SK-N-SH (cell line): ENCODE measurements around the gene PCSK7. TPM values are rescaled to one million over a fixed set of nuclear protein-coding genes. Genes with fewer than 3 reads are reported as not detected.

Source experiments
- CTCF ChIA-PET: fragments of 300-600, 350-600 bp; formaldehyde crosslinking; extraction: SDS; loops from one replicate; lab custom pipeline; 2021; lab: Yijun Ruan, JAX
- POLR2A ChIA-PET: fragments of 350-600 bp; sonication (Branson Sonifier 250); formaldehyde crosslinking; extraction: SDS; loops from one replicate; lab custom pipeline; 2020; ENCODE audit warnings: antibody characterized with exemption, inconsistent platforms; lab: Yijun Ruan, JAX
- DNase-seq: peaks from one replicate; pipeline ENCODE4 v3.0.0; 2012
- H2AFZ ChIP-seq: fragments of 200-600 bp; sonication (generic); 2 replicates; pipeline ENCODE4 v1.8.1; 2016; ENCODE audit warnings: antibody characterized with exemption, mild to moderate bottlenecking, low read depth
- H3F3A ChIP-seq: fragments of 200-600 bp; sonication (generic); replicated peaks from 2 replicates; pipeline ENCODE3; 2016; ENCODE audit warnings: antibody characterized with exemption, mild to moderate bottlenecking; ENCODE audit not compliant: insufficient read depth
- H3K27ac ChIP-seq, 2 experiments: fragments of 200-500 bp in 1 of 2; fragments of 200-600 bp in 1 of 2; sonication (Bioruptor generic) in 1 of 2; sonication (generic), shearing (Covaris generic) in 1 of 2; 2 replicates each; pipeline versions ENCODE4 v1.5.1 to v1.6.1; 2014 to 2016; ENCODE audit warnings: low read depth in 2 of 2, inconsistent platforms in 1 of 2, low read length in 1 of 2, mild to moderate bottlenecking in 1 of 2, mixed read lengths in 1 of 2
- H3K27me3 ChIP-seq: fragments of 200-600 bp; sonication (generic), shearing (Covaris generic); 2 replicates; pipeline ENCODE4 v1.6.1; 2016; ENCODE audit warnings: mixed run types; ENCODE audit not compliant: insufficient read depth
- H3K36me3 ChIP-seq, 2 experiments: fragments of 200-500 bp in 1 of 2; fragments of 200-600 bp in 1 of 2; sonication (Bioruptor generic) in 1 of 2; sonication (generic) in 1 of 2; replicated peaks in 1 of 2; 2 replicates each; pipeline versions ENCODE3 to v1.5.1; 2014 to 2016; ENCODE audit warnings: low read length in 1 of 2, mild to moderate bottlenecking in 1 of 2; ENCODE audit not compliant: insufficient read depth in 2 of 2, control insufficient read depth in 1 of 2
- H3K4me1 ChIP-seq, 2 experiments: fragments of 200-500 bp in 1 of 2; fragments of 200-600 bp in 1 of 2; sonication (Bioruptor generic) in 1 of 2; sonication (generic), shearing (Covaris generic) in 1 of 2; 2 replicates each; pipeline versions ENCODE4 v1.5.1 to v1.6.1; 2014 to 2016; ENCODE audit warnings: low read depth in 1 of 2, low read length in 1 of 2, mixed run types in 1 of 2; ENCODE audit not compliant: insufficient read depth in 2 of 2, control insufficient read depth in 1 of 2
- H3K4me2 ChIP-seq: fragments of 200-600 bp; sonication (generic), shearing (Covaris generic); 2 replicates; pipeline ENCODE4 v1.6.1; 2017; ENCODE audit warnings: mixed run types
- H3K4me3 ChIP-seq, 2 experiments: fragments of 200-500 bp in 1 of 2; fragments of 200-600 bp in 1 of 2; sonication (Bioruptor generic) in 1 of 2; sonication (generic), shearing (Covaris generic) in 1 of 2; 2 replicates each; pipeline versions ENCODE4 v1.5.1 to v1.8.1; 2014 to 2016; ENCODE audit warnings: low read depth in 2 of 2, inconsistent platforms in 1 of 2, low read length in 1 of 2, mild to moderate bottlenecking in 1 of 2, mixed read lengths in 1 of 2, moderate library complexity in 1 of 2
- H3K79me2 ChIP-seq: fragments of 200-600 bp; sonication (generic); 2 replicates; pipeline ENCODE4 v1.8.1; 2017; ENCODE audit warnings: mild to moderate bottlenecking; ENCODE audit not compliant: insufficient read depth
- H3K9ac ChIP-seq: fragments of 200-600 bp; sonication (generic); 2 replicates; pipeline ENCODE4 v1.6.1; 2017; ENCODE audit warnings: mixed run types
- H3K9me2 ChIP-seq: fragments of 200-600 bp; sonication (generic); 2 replicates; pipeline ENCODE4 v1.6.1; 2017; ENCODE audit warnings: mixed run types
- H3K9me3 ChIP-seq: fragments of 200-600 bp; sonication (generic); 2 replicates; pipeline ENCODE4 v1.6.1; 2017; ENCODE audit warnings: mixed run types, mild to moderate bottlenecking, moderate library complexity
- H4K20me1 ChIP-seq: fragments of 200-600 bp; sonication (generic); 2 replicates; pipeline ENCODE4 v1.6.1; 2017; ENCODE audit warnings: mild to moderate bottlenecking, mixed run types; ENCODE audit not compliant: insufficient read depth
- CHD2 ChIP-seq: fragments of 150-350 bp; IDR thresholded peaks from 2 replicates; pipeline ENCODE4 v1.6.1; 2018; ENCODE audit warnings: low read length; ENCODE audit not compliant: partially characterized antibody
- EZH2phosphoT487 ChIP-seq: fragments of 200-600 bp; sonication (generic); IDR thresholded peaks from 2 replicates; pipeline ENCODE4 v1.6.1; 2017; ENCODE audit warnings: low read depth, mixed run types, mild to moderate bottlenecking, antibody characterized with exemption, moderate library complexity, borderline replicate concordance
- FOSL2 ChIP-seq: IDR thresholded peaks from 2 replicates; pipeline ENCODE4 v1.4.0; 2012; ENCODE audit warnings: low read depth, mild to moderate bottlenecking, moderate library complexity, borderline replicate concordance
- FOXJ3 ChIP-seq: sonication (generic); formaldehyde crosslinking; IDR thresholded peaks from 2 replicates; pipeline ENCODE4 v1.5.1; 2020; ENCODE audit warnings: mild to moderate bottlenecking, missing genetic modification reagents
- GABPA ChIP-seq: IDR thresholded peaks from 2 replicates; pipeline ENCODE4 v1.4.0; 2012; ENCODE audit warnings: low read depth, mild to moderate bottlenecking
- GATA2 ChIP-seq: sonication (generic); formaldehyde crosslinking; IDR thresholded peaks from 2 replicates; pipeline ENCODE4 v1.5.0; 2020; ENCODE audit warnings: mild to moderate bottlenecking, missing genetic modification reagents
- JUND ChIP-seq: IDR thresholded peaks from 2 replicates; pipeline ENCODE4 v1.4.0; 2012
- SIN3A ChIP-seq: IDR thresholded peaks from 2 replicates; pipeline ENCODE4 v1.6.1; 2012; ENCODE audit warnings: low read depth, mild to moderate bottlenecking, low read length, moderate library complexity, borderline replicate concordance
- TAF1 ChIP-seq: IDR thresholded peaks from 2 replicates; pipeline ENCODE4 v1.6.1; 2012; ENCODE audit warnings: low read depth, mild to moderate bottlenecking, low read length, moderate library complexity, borderline replicate concordance
- YY1 ChIP-seq: IDR thresholded peaks from 2 replicates; pipeline ENCODE4 v1.4.0; 2012; ENCODE audit warnings: low read depth, mild to moderate bottlenecking
- WGBS: methylation state at CpG from one replicate; pipeline ENCODE4 v1.1.6; 2017; ENCODE audit warnings: low lambda C conversion rate; 5-methylcytosine and 5-hydroxymethylcytosine counted together
- polyA plus RNA-seq, 3 experiments: library from polyadenylated mRNA; depleted of rRNA; stranded (reverse); fragments of >200 nt; gene quantifications; 2 replicates each; pipeline ENCODE4 v1.2.3, GENCODE V29; 2012
- TF ChIP-seq, protein P1 (sequence below): IDR thresholded peaks from 2 replicates; pipeline ENCODE4; 2012
- TF ChIP-seq, protein P2 (sequence below): IDR thresholded peaks from 2 replicates; pipeline ENCODE4 v1.4.0; 2012; ENCODE audit warnings: low read depth
- TF ChIP-seq, protein P3 (sequence below): IDR thresholded peaks from 2 replicates; pipeline ENCODE4 v1.4.0; 2012; ENCODE audit warnings: low read depth, borderline replicate concordance
- TF ChIP-seq, protein P4 (sequence below): IDR thresholded peaks from 2 replicates; pipeline ENCODE4 v1.6.1; 2012; ENCODE audit warnings: mild to moderate bottlenecking, low read depth, low read length, moderate library complexity
- TF ChIP-seq, protein P5 (sequence below): fragments of 150-350 bp; IDR thresholded peaks from 2 replicates; pipeline ENCODE4 v1.6.1; 2016; ENCODE audit warnings: mild to moderate bottlenecking, low read depth, low read length

PCSK7 gene
- polyA plus RNA-seq, 1 of the 3 experiments (the other 2 are of a cell fraction), result 49.7 TPM

DNA sequence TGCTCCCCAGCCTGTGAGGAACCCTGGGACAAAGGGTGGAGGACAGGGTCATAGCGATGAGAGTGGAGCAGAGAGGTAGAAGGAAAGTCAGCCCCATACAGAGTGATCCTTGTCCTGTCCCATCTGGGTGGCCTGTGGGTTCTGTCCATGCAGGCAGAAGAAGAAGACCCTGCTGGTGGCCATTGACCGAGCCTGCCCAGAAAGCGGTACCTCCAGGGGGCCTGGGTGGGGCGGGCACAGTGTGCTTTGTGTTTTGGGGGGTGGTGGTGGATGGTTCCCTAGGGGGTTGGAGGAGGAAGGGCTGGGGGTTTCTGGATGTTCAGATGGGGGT lies 45.5 kb downstream of the PCSK7 start:
- TF ChIP-seq, protein P1, sequence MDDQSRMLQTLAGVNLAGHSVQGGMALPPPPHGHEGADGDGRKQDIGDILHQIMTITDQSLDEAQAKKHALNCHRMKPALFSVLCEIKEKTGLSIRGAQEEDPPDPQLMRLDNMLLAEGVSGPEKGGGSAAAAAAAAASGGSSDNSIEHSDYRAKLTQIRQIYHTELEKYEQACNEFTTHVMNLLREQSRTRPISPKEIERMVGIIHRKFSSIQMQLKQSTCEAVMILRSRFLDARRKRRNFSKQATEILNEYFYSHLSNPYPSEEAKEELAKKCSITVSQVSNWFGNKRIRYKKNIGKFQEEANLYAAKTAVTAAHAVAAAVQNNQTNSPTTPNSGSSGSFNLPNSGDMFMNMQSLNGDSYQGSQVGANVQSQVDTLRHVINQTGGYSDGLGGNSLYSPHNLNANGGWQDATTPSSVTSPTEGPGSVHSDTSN, result no peak
- TF ChIP-seq JUND (no peak), TAF1 (no peak)

DNA sequence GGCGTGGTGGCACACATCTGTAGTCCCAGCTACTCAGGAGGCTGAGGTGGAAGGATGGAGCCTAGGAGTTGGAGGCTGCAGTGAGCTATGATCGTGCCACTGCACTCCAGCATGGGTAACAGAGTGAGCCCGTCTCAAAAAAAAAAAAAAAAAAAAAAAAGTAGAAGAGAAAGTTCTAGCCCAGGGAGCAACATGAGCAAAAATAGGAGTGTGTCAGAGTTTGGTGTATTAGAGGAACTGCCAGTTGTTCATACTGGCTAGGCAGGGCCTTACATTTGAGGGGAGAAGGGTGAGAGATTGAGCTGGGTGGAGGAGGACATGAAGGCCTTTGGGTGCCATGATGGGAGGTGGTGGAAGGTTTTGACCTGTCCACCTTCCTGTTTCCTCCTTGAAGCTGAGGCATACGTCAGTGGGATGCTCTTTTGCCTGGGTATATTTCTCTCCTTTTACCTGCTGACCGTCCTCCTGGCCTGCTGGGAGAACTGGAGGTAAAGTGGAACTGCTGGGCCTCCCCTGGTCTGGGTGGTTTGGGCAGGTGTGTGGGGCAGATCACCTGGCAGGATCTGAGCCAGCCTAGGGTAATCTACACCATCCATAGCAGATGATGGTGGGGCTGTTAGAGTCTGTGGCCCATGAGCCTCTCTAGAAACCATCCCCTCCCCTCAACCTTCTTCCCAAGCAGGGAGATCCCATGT lies 46.0 kb downstream of the PCSK7 start:
- no peaks in the 10 kb centered on the region for H3K9me3 ChIP-seq
- H3F3A ChIP-seq, result no peaks in the 10 kb centered on the region
- H3K4me2 ChIP-seq, result no peak overlapping the region
- no peaks in the 10 kb centered on the region for H4K20me1 ChIP-seq
- POLR2A ChIA-PET, result no interaction called here
- H3K4me3 ChIP-seq, result no peak overlapping the region
- TF ChIP-seq SIN3A (no peak), FOXJ3 (CRISPR knock-in tag) (no peak), GABPA (no peak), YY1 (no peak), GATA2 (CRISPR knock-in tag) (no peak), FOSL2 (no peak), EZH2phosphoT487 (no peak), CHD2 (no peak)
- TF ChIP-seq, protein P2, sequence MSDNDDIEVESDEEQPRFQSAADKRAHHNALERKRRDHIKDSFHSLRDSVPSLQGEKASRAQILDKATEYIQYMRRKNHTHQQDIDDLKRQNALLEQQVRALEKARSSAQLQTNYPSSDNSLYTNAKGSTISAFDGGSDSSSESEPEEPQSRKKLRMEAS, result no peak
- TF ChIP-seq, protein P3, sequence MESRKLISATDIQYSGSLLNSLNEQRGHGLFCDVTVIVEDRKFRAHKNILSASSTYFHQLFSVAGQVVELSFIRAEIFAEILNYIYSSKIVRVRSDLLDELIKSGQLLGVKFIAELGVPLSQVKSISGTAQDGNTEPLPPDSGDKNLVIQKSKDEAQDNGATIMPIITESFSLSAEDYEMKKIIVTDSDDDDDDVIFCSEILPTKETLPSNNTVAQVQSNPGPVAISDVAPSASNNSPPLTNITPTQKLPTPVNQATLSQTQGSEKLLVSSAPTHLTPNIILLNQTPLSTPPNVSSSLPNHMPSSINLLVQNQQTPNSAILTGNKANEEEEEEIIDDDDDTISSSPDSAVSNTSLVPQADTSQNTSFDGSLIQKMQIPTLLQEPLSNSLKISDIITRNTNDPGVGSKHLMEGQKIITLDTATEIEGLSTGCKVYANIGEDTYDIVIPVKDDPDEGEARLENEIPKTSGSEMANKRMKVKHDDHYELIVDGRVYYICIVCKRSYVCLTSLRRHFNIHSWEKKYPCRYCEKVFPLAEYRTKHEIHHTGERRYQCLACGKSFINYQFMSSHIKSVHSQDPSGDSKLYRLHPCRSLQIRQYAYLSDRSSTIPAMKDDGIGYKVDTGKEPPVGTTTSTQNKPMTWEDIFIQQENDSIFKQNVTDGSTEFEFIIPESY, result no peak
- TF ChIP-seq, protein P4, sequence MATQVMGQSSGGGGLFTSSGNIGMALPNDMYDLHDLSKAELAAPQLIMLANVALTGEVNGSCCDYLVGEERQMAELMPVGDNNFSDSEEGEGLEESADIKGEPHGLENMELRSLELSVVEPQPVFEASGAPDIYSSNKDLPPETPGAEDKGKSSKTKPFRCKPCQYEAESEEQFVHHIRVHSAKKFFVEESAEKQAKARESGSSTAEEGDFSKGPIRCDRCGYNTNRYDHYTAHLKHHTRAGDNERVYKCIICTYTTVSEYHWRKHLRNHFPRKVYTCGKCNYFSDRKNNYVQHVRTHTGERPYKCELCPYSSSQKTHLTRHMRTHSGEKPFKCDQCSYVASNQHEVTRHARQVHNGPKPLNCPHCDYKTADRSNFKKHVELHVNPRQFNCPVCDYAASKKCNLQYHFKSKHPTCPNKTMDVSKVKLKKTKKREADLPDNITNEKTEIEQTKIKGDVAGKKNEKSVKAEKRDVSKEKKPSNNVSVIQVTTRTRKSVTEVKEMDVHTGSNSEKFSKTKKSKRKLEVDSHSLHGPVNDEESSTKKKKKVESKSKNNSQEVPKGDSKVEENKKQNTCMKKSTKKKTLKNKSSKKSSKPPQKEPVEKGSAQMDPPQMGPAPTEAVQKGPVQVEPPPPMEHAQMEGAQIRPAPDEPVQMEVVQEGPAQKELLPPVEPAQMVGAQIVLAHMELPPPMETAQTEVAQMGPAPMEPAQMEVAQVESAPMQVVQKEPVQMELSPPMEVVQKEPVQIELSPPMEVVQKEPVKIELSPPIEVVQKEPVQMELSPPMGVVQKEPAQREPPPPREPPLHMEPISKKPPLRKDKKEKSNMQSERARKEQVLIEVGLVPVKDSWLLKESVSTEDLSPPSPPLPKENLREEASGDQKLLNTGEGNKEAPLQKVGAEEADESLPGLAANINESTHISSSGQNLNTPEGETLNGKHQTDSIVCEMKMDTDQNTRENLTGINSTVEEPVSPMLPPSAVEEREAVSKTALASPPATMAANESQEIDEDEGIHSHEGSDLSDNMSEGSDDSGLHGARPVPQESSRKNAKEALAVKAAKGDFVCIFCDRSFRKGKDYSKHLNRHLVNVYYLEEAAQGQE, result no peak
- TF ChIP-seq, protein P5, sequence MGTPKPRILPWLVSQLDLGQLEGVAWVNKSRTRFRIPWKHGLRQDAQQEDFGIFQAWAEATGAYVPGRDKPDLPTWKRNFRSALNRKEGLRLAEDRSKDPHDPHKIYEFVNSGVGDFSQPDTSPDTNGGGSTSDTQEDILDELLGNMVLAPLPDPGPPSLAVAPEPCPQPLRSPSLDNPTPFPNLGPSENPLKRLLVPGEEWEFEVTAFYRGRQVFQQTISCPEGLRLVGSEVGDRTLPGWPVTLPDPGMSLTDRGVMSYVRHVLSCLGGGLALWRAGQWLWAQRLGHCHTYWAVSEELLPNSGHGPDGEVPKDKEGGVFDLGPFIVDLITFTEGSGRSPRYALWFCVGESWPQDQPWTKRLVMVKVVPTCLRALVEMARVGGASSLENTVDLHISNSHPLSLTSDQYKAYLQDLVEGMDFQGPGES, result no peak
- H3K27ac ChIP-seq, result no peak overlapping the region
- no peak overlapping the region for H2AFZ ChIP-seq
- peaks cover 0 to 3% of the 10 kb centered on the region in 2 experiments; a peak in 1 of 4 replicates for H3K4me1 ChIP-seq
- 92% methylated on average over 5 of the region's 5 CpGs for WGBS
- H3K9ac ChIP-seq, result no peak overlapping the region
- no peaks in the 10 kb centered on the region for H3K79me2 ChIP-seq
- CTCF ChIA-PET, result interaction anchor here (1.4 kb wide), 1 partner anchor 13 kb away, joined by 3 read pairs; no protein-coding TSS in a partner anchor
- H3K9me2 ChIP-seq, result no peaks in the 10 kb centered on the region
- peaks cover 8 to 23% of the 10 kb centered on the region in 2 experiments for H3K36me3 ChIP-seq
- DNase-seq, result no peak
- H3K27me3 ChIP-seq, result no peaks in the 10 kb centered on the region

More for the DNA sequence above, 45.5 kb downstream of the PCSK7 start:
- no peak overlapping the region for H3K27ac ChIP-seq
- H3K79me2 ChIP-seq, result no peaks in the 10 kb centered on the region
- H3K9me3 ChIP-seq, result no peaks in the 10 kb centered on the region
- peaks cover 8 to 23% of the 10 kb centered on the region in 2 experiments for H3K36me3 ChIP-seq
- CTCF ChIA-PET, result interaction anchor here (1.4 kb wide), 1 partner anchor 12 kb away, joined by 3 read pairs; no protein-coding TSS in a partner anchor
- H3K4me3 ChIP-seq, result no peak overlapping the region
- no peaks in the 10 kb centered on the region for H3K27me3 ChIP-seq
- H4K20me1 ChIP-seq, result no peaks in the 10 kb centered on the region
- H3K9ac ChIP-seq, result no peak overlapping the region
- H3K4me2 ChIP-seq, result no peak overlapping the region
- H3K4me1 ChIP-seq, result no peaks in the 10 kb centered on the region; a peak in 1 of 4 replicates
- H2AFZ ChIP-seq, result no peak overlapping the region
- POLR2A ChIA-PET, result no interaction called here
- WGBS, result 90% methylated on average over 3 of the region's 4 CpGs
- H3K9me2 ChIP-seq, result no peaks in the 10 kb centered on the region
- no peaks in the 10 kb centered on the region for H3F3A ChIP-seq
- no peak for DNase-seq
